Glomerular visceral epithelial cell (primary cell): ENCODE results near the gene PROCR.
"Not testable (repeated sequence)": the region's sequence is repeated elsewhere in the genome, so short reads cannot be mapped to it uniquely, and the experiment has no call there.

Source experiments
- DNase-seq: peaks from one replicate; pipeline ENCODE4 v3.0.0-alpha.2; 2016; ENCODE audit errors: extremely low spot score

Gene PROCR

GRCh38 chr20:35193031-35193791 lies 21.3 kb downstream of the PROCR start:
- DNase-seq = not testable (repeated sequence)

- no peak for DNase-seq
These were observed 24.4 kb downstream of the PROCR start for GRCh38 chr20:35196313-35196712.

DNA sequence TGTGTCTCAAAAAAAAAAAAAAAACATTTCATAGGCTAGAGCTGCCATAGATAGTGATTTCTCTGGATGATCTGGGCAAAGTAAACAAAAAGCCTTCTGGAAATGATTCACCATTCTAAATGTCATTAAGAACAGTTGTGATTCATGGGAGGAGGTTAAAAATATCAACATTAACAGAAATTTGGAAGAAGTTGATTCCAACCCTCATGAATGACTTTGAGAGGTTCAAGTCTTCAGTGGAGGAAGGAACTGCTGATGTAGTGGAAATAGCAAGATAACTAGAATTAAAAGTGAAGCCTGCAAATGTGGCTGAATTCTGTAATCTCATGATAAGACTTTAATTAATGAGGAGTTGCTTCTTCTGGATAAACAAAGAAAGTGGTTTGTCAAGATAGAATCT lies 27.9 kb downstream of the PROCR start:
- no peak for DNase-seq

- peak; percentile 15 for DNase-seq
These were observed 28.4 kb downstream of the PROCR start for GRCh38 chr20:35200267-35200666.

- DNase-seq = not testable (repeated sequence)
These were observed 29.6 kb downstream of the PROCR start for GRCh38 chr20:35201467-35201866.

DNA sequence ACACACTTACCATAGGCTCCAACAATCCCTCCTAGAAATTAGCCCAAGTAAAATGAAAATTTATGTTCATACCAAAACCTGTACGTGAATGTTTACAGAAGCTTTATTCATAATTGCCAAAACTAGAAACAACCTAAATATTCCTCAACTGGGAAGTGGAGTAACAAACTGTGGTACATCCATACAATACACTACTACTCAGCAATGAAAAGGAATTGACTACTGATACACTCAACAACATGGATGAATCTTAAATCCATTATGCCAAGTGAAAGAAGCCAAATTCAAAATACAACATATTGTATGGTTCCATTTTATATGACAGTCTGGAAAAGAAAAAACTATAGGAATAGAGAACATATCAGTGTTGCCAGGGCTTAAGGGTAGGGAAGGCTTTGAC lies 34.9 kb downstream of the PROCR start:
- DNase-seq = no peak

DNA sequence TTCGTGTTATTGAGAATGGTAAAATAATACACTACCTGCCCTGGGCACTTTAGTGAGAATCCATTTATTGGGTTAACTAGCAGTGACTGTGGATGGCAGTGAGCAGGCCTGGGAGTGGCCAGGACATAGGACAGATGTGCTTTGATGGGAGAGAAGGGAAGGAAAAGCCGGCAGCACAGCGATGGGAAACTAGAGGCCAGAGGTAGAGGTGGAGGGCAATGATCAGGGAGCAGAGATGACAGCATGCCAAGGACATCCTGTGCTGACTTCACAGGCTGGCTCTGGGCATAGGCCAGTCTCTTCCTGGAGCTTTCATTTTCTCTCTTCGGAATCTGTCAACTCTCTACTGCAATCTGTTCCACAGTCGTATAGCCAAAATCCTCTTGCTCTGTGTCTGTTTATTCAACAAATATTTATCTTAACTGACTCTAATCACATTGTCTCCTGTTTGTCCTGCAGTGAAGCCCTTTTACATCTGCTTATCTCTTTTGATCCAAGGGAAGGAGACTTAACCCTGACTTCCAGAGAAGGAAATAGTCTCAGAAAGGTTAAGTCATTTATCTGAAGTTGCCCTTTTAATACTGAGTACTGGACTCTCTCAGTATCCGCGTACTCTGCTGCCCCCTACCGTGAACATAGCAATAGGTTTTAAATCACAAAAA lies 36.2 kb downstream of the PROCR start:
- peak; percentile 89 for DNase-seq

DNA sequence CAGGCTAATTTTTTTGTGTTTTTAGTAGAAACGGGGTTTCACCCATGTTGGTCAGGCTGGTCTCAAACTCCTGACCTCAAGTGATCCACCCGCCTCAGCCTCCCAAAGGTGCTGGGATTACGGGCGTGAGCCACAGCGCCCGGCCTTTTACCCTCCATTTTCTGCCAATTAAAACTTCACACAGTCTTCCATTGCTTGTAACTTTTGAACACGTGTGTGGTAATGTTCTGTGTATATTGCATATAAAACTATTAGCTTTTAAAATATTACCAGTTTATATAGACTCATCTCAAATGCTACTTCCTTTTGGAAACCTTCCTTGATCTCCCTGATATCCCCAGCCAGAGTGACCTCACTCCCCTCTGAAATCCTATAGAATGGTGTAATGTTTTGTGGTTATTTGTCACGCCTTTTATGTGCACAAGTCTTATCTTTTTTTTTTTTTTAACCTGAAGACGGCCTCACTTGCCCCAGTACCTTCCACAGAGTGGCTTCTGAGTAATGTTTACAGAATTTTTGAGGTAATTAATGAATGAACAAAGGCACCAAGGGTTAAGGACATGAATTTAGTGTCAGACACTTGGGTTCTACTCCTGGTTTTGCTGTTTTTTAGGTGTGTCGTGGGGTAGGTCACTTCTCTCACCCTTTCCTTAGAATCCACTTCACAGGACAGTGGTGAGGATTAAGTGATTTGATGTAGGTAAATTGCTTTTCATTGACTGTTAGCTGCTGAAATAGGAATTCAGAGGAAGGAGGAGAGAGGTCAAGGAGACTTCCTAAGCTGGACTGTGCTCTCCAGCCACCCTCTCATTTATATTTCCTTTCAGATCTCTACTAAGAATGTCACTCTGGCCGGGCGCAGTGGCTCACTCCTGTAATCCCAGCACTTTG lies 43.4 kb downstream of the PROCR start:
- DNase-seq = peak; percentile 96

DNA sequence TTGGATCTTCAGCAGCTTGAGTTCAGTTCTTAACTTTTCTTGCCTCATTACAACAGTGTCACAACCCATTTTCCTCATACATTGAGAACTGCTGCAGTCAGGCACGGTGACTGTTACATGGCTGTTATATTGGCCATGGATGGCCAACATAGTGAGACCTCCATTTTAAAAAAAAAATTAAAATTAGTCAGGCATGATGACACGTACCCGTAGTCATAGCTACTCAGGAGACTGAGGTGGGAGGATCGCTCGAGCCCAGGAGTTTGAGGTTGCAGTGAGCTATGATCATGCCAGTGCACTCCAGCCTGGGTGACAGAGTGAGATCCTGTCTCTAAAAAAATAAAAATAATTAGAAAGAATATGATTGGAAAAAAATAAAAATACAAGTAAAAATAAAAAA lies 44.7 kb downstream of the PROCR start:
- peak; percentile 57 for DNase-seq

GRCh38 chr20:35223941-35224340 lies 52.1 kb downstream of the PROCR start:
- no peak for DNase-seq

GRCh38 chr20:35224536-35224935 lies 52.7 kb downstream of the PROCR start:
- no peak for DNase-seq

DNA sequence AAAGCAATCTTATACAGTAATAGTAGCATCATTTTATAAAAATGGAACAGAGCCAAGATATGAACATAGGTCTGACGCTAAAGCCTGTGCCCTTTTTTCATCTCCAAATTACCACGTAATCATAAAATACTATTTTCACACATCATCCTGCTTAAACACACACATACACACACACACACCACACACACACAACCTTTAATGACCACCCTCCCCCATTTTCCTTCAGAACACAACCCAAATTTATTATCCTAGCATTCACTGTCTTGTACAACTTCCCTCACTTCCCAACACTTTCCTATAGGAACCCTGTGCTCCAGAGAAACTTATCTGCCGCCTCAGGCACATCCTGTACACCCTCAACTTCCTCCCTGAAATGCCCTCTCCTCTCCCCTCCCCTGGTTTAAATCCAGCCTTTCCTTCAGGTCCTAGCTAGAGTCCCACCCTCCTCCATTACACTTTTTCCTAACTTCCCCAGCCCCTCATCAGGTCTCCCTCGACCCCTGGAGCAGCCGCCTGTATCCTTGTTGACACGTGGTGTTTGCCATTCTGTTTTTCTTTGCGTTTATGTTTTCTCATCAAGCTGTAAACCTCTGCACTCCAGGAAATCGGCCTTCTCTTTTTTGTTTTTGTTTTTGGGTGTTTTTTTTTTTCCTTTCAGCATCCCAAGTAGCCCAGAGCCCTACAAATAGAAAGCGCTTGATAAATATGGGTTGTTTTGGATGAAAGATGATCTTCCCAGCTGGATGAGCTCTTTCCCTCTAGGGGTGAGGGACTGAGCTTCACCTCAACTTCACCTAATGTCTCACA lies 53.6 kb downstream of the PROCR start:
- no peak for DNase-seq

- no peak for DNase-seq
These were observed 54.4 kb downstream of the PROCR start, which contains the start of gene MMP24 for GRCh38 chr20:35226126-35226883. Gene MMP24, plus strand, starts transcription at chr20:35226690. Its CDS starts 49 bp downstream, at chr20:35226739.
